IMR-90 (cell line): ENCODE measurements around the gene BDKRB1. TPM values are rescaled to one million over a fixed set of nuclear protein-coding genes. Genes with fewer than 3 reads are reported as not detected.

ENCODE experiments used
- ATAC-seq: fragments of 200-7000 bp; cut with Tn5 transposase; 2 replicates; pipeline ENCODE4 v1.9.1; 2020; ENCODE audit warnings: low read depth, mild to moderate bottlenecking, moderate library complexity
- BruUV-seq: library from RNA; stranded (reverse); fragments of 400-500 nt; replicated peaks from 2 replicates; lab custom pipeline; 2021; lab: Mats Ljungman, UMichigan
- CTCF ChIA-PET: fragments of 300-600 bp; formaldehyde crosslinking; extraction: SDS; loops from one replicate; lab custom pipeline; 2021; ENCODE audit warnings: antibody characterized with exemption; lab: Yijun Ruan, JAX
- POLR2A ChIA-PET: fragments of 300-600 bp; sonication (Branson Sonifier 250); formaldehyde crosslinking; loops from one replicate; lab custom pipeline; 2022; ENCODE audit warnings: antibody characterized with exemption; ENCODE audit not compliant: unreplicated experiment; lab: Charles Lee
- DNase-seq: peaks from one replicate; pipeline ENCODE4 v3.0.0; 2013
- H2AFZ ChIP-seq: replicated peaks from 2 replicates; pipeline ENCODE3; 2013; ENCODE audit warnings: low read length, mild to moderate bottlenecking; ENCODE audit not compliant: poor library complexity
- H2AK5ac ChIP-seq: 2 replicates; pipeline ENCODE4 v1.6.1; 2013; ENCODE audit warnings: low read depth, low read length, inconsistent platforms
- H2AK9ac ChIP-seq: replicated peaks from 2 replicates; pipeline ENCODE3; 2013; ENCODE audit warnings: mild to moderate bottlenecking, low read depth, low read length, moderate library complexity; ENCODE audit not compliant: poor library complexity
- H2BK120ac ChIP-seq: 2 replicates; pipeline ENCODE4 v1.6.1; 2013; ENCODE audit warnings: low read depth, low read length, inconsistent platforms
- H2BK15ac ChIP-seq: 3 replicates; pipeline ENCODE4 v1.6.1; 2013; ENCODE audit warnings: low read depth, low read length, inconsistent platforms
- H2BK20ac ChIP-seq: 2 replicates; pipeline ENCODE4 v1.6.1; 2013; ENCODE audit warnings: low read depth, mild to moderate bottlenecking, inconsistent platforms, low read length, moderate library complexity
- H2BK5ac ChIP-seq: 2 replicates; pipeline ENCODE4 v1.6.1; 2013; ENCODE audit warnings: mild to moderate bottlenecking, low read depth, low read length, inconsistent platforms; ENCODE audit not compliant: poor library complexity, severe bottlenecking
- H3K14ac ChIP-seq: replicated peaks from 2 replicates; pipeline ENCODE4 v1.6.1; 2013; ENCODE audit warnings: low read depth, low read length, inconsistent platforms
- H3K18ac ChIP-seq: 2 replicates; pipeline ENCODE4 v1.6.1; 2013; ENCODE audit warnings: low read depth, low read length, control low read depth
- H3K23ac ChIP-seq: 2 replicates; pipeline ENCODE4 v1.6.1; 2013; ENCODE audit warnings: low read depth, low read length, inconsistent platforms
- H3K27ac ChIP-seq: 2 replicates; pipeline ENCODE4 v1.5.1; 2013; ENCODE audit warnings: mild to moderate bottlenecking, control low read depth, low read length; ENCODE audit not compliant: insufficient read depth
- H3K27me3 ChIP-seq: 2 replicates; pipeline ENCODE4 v1.6.1; 2013; ENCODE audit warnings: low read length; ENCODE audit not compliant: control insufficient read depth, insufficient read depth
- H3K36me3 ChIP-seq: 2 replicates; pipeline ENCODE4 v1.6.1; 2013; ENCODE audit warnings: low read length, mixed read lengths; ENCODE audit not compliant: control insufficient read depth, insufficient read depth
- H3K4ac ChIP-seq: 2 replicates; pipeline ENCODE4 v1.6.1; 2013; ENCODE audit warnings: low read depth, low read length, inconsistent platforms
- H3K4me1 ChIP-seq: 2 replicates; pipeline ENCODE4 v1.6.1; 2013; ENCODE audit warnings: low read length, mixed read lengths; ENCODE audit not compliant: control insufficient read depth, insufficient read depth
- H3K4me2 ChIP-seq: 2 replicates; pipeline ENCODE4 v1.6.1; 2013; ENCODE audit warnings: low read depth, mild to moderate bottlenecking, control low read depth, low read length, moderate library complexity
- H3K4me3 ChIP-seq: 2 replicates; pipeline ENCODE4 v1.5.1; 2013; ENCODE audit warnings: low read depth, mild to moderate bottlenecking, control low read depth, low read length, moderate library complexity; ENCODE audit not compliant: insufficient read depth
- H3K56ac ChIP-seq: 2 replicates; pipeline ENCODE4 v1.6.1; 2013; ENCODE audit warnings: low read length, inconsistent platforms; ENCODE audit not compliant: insufficient read depth; ENCODE audit errors: extremely low read depth
- H3K79me1 ChIP-seq, 2 experiments: 2 replicates each; pipeline ENCODE4 v1.6.1; 2013; ENCODE audit warnings: low read length in 2 of 2, inconsistent platforms in 1 of 2, low read depth in 1 of 2
- H3K9ac ChIP-seq: 2 replicates; pipeline ENCODE4 v1.6.1; 2013; ENCODE audit warnings: low read depth, low read length, control low read depth
- H3K9me1 ChIP-seq: 2 replicates; pipeline ENCODE4 v1.6.1; 2013; ENCODE audit warnings: low read length, inconsistent platforms; ENCODE audit not compliant: insufficient read depth
- H3K9me3 ChIP-seq: 2 replicates; pipeline ENCODE4 v1.6.1; 2013; ENCODE audit warnings: low read length; ENCODE audit not compliant: control insufficient read depth, insufficient read depth
- H4K20me1 ChIP-seq: 2 replicates; pipeline ENCODE4 v1.6.1; 2013; ENCODE audit warnings: low read length, inconsistent platforms; ENCODE audit not compliant: insufficient read depth
- H4K5ac ChIP-seq: 2 replicates; pipeline ENCODE4 v1.6.1; 2013; ENCODE audit warnings: mild to moderate bottlenecking, low read depth, low read length, control low read depth
- H4K8ac ChIP-seq, 2 experiments: 2 replicates each; pipeline ENCODE4 v1.6.1; 2013; ENCODE audit warnings: low read depth in 2 of 2, low read length in 2 of 2, control low read depth in 1 of 2, inconsistent platforms in 1 of 2
- H4K91ac ChIP-seq: 2 replicates; pipeline ENCODE4 v1.6.1; 2013; ENCODE audit warnings: low read depth, low read length, inconsistent platforms; ENCODE audit not compliant: insufficient read depth
- BHLHE40 ChIP-seq: fragments of 150-350 bp; IDR thresholded peaks from 2 replicates; pipeline ENCODE4 v1.6.1; 2016; ENCODE audit warnings: mild to moderate bottlenecking, low read depth, low read length
- CEBPB ChIP-seq: IDR thresholded peaks from 2 replicates; pipeline ENCODE4 v1.6.1; 2012; ENCODE audit warnings: low read depth, low read length, improper control_type of control experiment
- CHD1 ChIP-seq: IDR thresholded peaks from 2 replicates; pipeline ENCODE4 v1.6.1; 2012; ENCODE audit warnings: low read depth, low read length, improper control_type of control experiment
- CTCF ChIP-seq: conservative IDR thresholded peaks from 2 replicates; pipeline ENCODE4 v1.5.1; 2012; ENCODE audit warnings: mild to moderate bottlenecking, low read depth, low read length, improper control_type of control experiment
- ELK1 ChIP-seq: fragments of 150-350 bp; IDR thresholded peaks from 2 replicates; pipeline ENCODE4 v1.6.1; 2016; ENCODE audit warnings: low read depth, mild to moderate bottlenecking, low read length, moderate library complexity, borderline replicate concordance
- FOS ChIP-seq: fragments of 150-350 bp; IDR thresholded peaks from 2 replicates; pipeline ENCODE4 v1.6.1; 2016; ENCODE audit warnings: low read depth, low read length
- MAFK ChIP-seq: IDR thresholded peaks from 2 replicates; pipeline ENCODE4 v1.6.1; 2012; ENCODE audit warnings: low read depth, low read length, improper control_type of control experiment
- MAZ ChIP-seq: IDR thresholded peaks from 2 replicates; pipeline ENCODE4 v1.6.1; 2012; ENCODE audit warnings: low read depth, mild to moderate bottlenecking, low read length, improper control_type of control experiment, moderate library complexity, borderline replicate concordance
- NFE2L2 ChIP-seq: fragments of 150-350 bp; IDR thresholded peaks from 2 replicates; pipeline ENCODE4 v1.6.1; 2016; ENCODE audit warnings: low read depth, mild to moderate bottlenecking, low read length
- POLR2A ChIP-seq: IDR thresholded peaks from 2 replicates; pipeline ENCODE4 v1.6.1; 2012; ENCODE audit warnings: mild to moderate bottlenecking, low read depth, low read length
- RAD21 ChIP-seq: IDR thresholded peaks from 2 replicates; pipeline ENCODE4 v1.6.1; 2012; ENCODE audit warnings: low read length, improper control_type of control experiment
- RCOR1 ChIP-seq: IDR thresholded peaks from 2 replicates; pipeline ENCODE4 v1.6.1; 2012; ENCODE audit warnings: mild to moderate bottlenecking, low read length, improper control_type of control experiment; ENCODE audit not compliant: insufficient replicate concordance
- RFX5 ChIP-seq: IDR thresholded peaks from 2 replicates; pipeline ENCODE4 v1.8.0; 2012; ENCODE audit warnings: low read depth, mild to moderate bottlenecking, low read length, moderate library complexity
- SMC3 ChIP-seq: fragments of 150-350 bp; IDR thresholded peaks from 2 replicates; pipeline ENCODE4 v1.6.1; 2016; ENCODE audit warnings: low read depth, mild to moderate bottlenecking, antibody characterized with exemption, low read length, moderate library complexity
- USF2 ChIP-seq: fragments of 150-350 bp; IDR thresholded peaks from 2 replicates; pipeline ENCODE4 v1.6.1; 2017; ENCODE audit warnings: mild to moderate bottlenecking, antibody characterized with exemption, low read length, low read depth
- WGBS, 2 experiments: methylation state at CpG; one replicate each; pipeline versions ENCODE4 v1.1.5 to v1.1.7; 2013; ENCODE audit warnings: missing lambda C conversion rate in 2 of 2; ENCODE audit not compliant: insufficient read length in 1 of 2; ENCODE audit errors: extremely low coverage in 2 of 2; 5-methylcytosine and 5-hydroxymethylcytosine counted together
- dilution Hi-C: fragments of 300-500 bp; cut with HindIII; formaldehyde crosslinking; loops from one replicate; pipeline ENCODE4 v1.14.3; 2018; ENCODE audit warnings: low sequenced_read_pairs; ENCODE audit not compliant: unreplicated experiment
- in situ Hi-C: fragments of 300-500 bp; cut with MboI; formaldehyde crosslinking; loops from 3 replicates; pipeline ENCODE4 v1.14.3; 2019; ENCODE audit warnings: low sequenced_read_pairs, inconsistent platforms, mixed read lengths
- intact Hi-C: fragments of 100-400 bp; cut with micrococcal nuclease; formaldehyde crosslinking; loops from 2 replicates; pipeline ENCODE4 v1.10.0; 2022
- polyA plus RNA-seq, 3 experiments: library from polyadenylated mRNA; depleted of rRNA; stranded (reverse); fragments of >200 nt; gene quantifications; 2 replicates each; pipeline ENCODE4 v1.2.3, GENCODE V29; 2012; ENCODE audit warnings: low replicate concordance in 1 of 3
- total RNA-seq: library from RNA; depleted of rRNA; stranded (reverse); fragments of >200 nt; gene quantifications from 2 replicates; pipeline ENCODE4 v1.2.3, GENCODE V29; 2012

Gene BDKRB1
- total and polyA plus RNA-seq, 2 of the 4 experiments (the other 2 are of a cell fraction): 56.5 to 130 TPM

GRCh38 chr14:96309133-96309895 is 53.3 kb downstream of the BDKRB1 start:
- Histone ChIP-seq H3K79me1 (no peaks in the 10 kb centered on the region), H2AFZ (no peak overlapping the region), H3K4me2 (no peak overlapping the region), H4K20me1 (no peaks in the 10 kb centered on the region), H3K4me3 (no peak overlapping the region), H2BK20ac (no peak overlapping the region), H3K27ac (no peak overlapping the region), H2BK120ac (no peak overlapping the region), H3K14ac (no peak overlapping the region), H3K27me3 (no peaks in the 10 kb centered on the region), H4K5ac (no peak overlapping the region), H3K9me3 (no peaks in the 10 kb centered on the region), H2AK9ac (no peak overlapping the region), H3K23ac (no peak overlapping the region), H3K18ac (no peak overlapping the region), H3K4me1 (no peaks in the 10 kb centered on the region), H2BK5ac (no peak overlapping the region), H3K9me1 (no peaks in the 10 kb centered on the region; the same call in 1 of the 2 replicates), H4K91ac (no peak overlapping the region), H3K4ac (no peak overlapping the region), H4K8ac (no peak overlapping the region), H3K36me3 (peaks cover 20% of the 10 kb centered on the region), H2BK15ac (no peak overlapping the region), H3K56ac (no peak overlapping the region), H3K9ac (no peak overlapping the region), H2AK5ac (no peak overlapping the region)
- ChIA-PET POLR2A (no interaction called here), CTCF (interaction anchor here (1.0 kb wide), 1 partner anchor 8 kb away, joined by 3 read pairs; no protein-coding TSS in a partner anchor)
- in situ Hi-C loops: no loop called here
- no TSS peak for BruUV-seq
- intact Hi-C loops: no loop called here
- dilution Hi-C loops: no loop called here
- WGBS, 2 experiments: 73% methylated on average over 7 of the region's 8 CpGs; no CpG with 5 or more reads in 1 of the 2 experiments
- ATAC-seq: no peak
- DNase-seq: no peak
- TF ChIP-seq ELK1 (no peak), SMC3 (no peak), CHD1 (no peak), RCOR1 (no peak), MAFK (no peak), POLR2A (no peak), FOS (no peak), CTCF (no peak), USF2 (no peak), CEBPB (no peak), NFE2L2 (no peak), RFX5 (no peak), RAD21 (no peak), MAZ (no peak), BHLHE40 (no peak)
